K562 (cell line): ENCODE results near the gene GIMAP6. TPM values are rescaled to one million over a fixed set of nuclear protein-coding genes. Genes with fewer than 3 reads are reported as not detected.

Experiments used
- ATAC-seq: fragments of 200-7000 bp; cut with Tn5 transposase; 3 replicates; pipeline ENCODE4 v1.9.1; 2020; ENCODE audit warnings: moderate library complexity
- BruUV-seq: library from RNA; stranded (reverse); fragments of 400-500 nt; replicated peaks from 2 replicates; lab custom pipeline; 2021; lab: Mats Ljungman, UMichigan
- CTCF ChIA-PET: fragments of 300-600 bp; formaldehyde crosslinking; extraction: SDS; loops from one replicate; lab custom pipeline; 2021; ENCODE audit warnings: low intra/inter-chr PET ratio; lab: Yijun Ruan, JAX
- POLR2A ChIA-PET: fragments of 300-600, 350-650 bp; sonication (Branson Sonifier 250); formaldehyde crosslinking; extraction: SDS; loops from one replicate; lab custom pipeline; 2021; ENCODE audit warnings: antibody characterized with exemption, inconsistent platforms; lab: Yijun Ruan, JAX
- DNase-seq, 4 experiments: peaks; one replicate each; pipeline versions ENCODE4 v3.0.0 to v3.0.0-alpha.2; 2011 to 2018; ENCODE audit warnings: low spot score in 3 of 4, mixed read lengths in 3 of 4; ENCODE audit errors: extremely low read depth in 1 of 4
- FAIRE-seq: peaks from 2 replicates; lab custom pipeline; 2011; peaks lifted over from hg19 to GRCh38; lab: Jason Lieb, UNC
- H2AFZ ChIP-seq: 2 replicates; pipeline ENCODE4 v1.6.0; 2011; ENCODE audit warnings: low read depth, low read length, control low read depth, inconsistent platforms
- H3K27ac ChIP-seq: fragments of 200-600 bp; 3 replicates; pipeline ENCODE4 v1.8.0; 2011; ENCODE audit warnings: low read depth, mild to moderate bottlenecking, control low read depth, inconsistent platforms, low read length, moderate library complexity, mixed read lengths; ENCODE audit errors: extremely low read depth
- H3K27me3 ChIP-seq, 2 experiments: fragments of 300-600 bp in 1 of 2; 2 replicates in 1 of 2; 3 replicates in 1 of 2; pipeline versions ENCODE4 v1.6.0 to v1.8.0; 2011; ENCODE audit warnings: inconsistent platforms in 2 of 2, low read length in 2 of 2, mild to moderate bottlenecking in 1 of 2, mixed read lengths in 1 of 2, moderate library complexity in 1 of 2; ENCODE audit not compliant: control insufficient read depth in 2 of 2, insufficient read depth in 2 of 2
- H3K36me3 ChIP-seq: fragments of 300-600 bp; 3 replicates; pipeline ENCODE4 v1.8.0; 2011; ENCODE audit warnings: mild to moderate bottlenecking, low read length, inconsistent platforms; ENCODE audit not compliant: control insufficient read depth, insufficient read depth
- H3K4me1 ChIP-seq, 2 experiments: fragments of 200-600 bp in 1 of 2; replicated peaks in 1 of 2; 2 replicates in 1 of 2; 3 replicates in 1 of 2; pipeline versions ENCODE4 v1.5.1 to v1.8.0; 2011; ENCODE audit warnings: inconsistent platforms in 2 of 2, low read length in 2 of 2, mild to moderate bottlenecking in 1 of 2, mixed read lengths in 1 of 2, moderate library complexity in 1 of 2; ENCODE audit not compliant: control insufficient read depth in 2 of 2, insufficient read depth in 2 of 2
- H3K4me2 ChIP-seq: 2 replicates; pipeline ENCODE4 v1.6.1; 2011; ENCODE audit warnings: low read length, control low read depth, inconsistent platforms, mixed read lengths; ENCODE audit not compliant: insufficient read depth
- H3K4me3 ChIP-seq: fragments of 200-600 bp; sonication (generic), shearing (Covaris generic); 2 replicates; pipeline ENCODE4 v1.5.1; 2016; ENCODE audit warnings: control low read depth, inconsistent platforms
- H3K79me2 ChIP-seq: fragments of 200-600 bp; 3 replicates; pipeline ENCODE4 v1.8.0; 2011; ENCODE audit warnings: low read length, inconsistent platforms; ENCODE audit not compliant: control insufficient read depth, insufficient read depth
- H3K9ac ChIP-seq, 2 experiments: 2 replicates each; pipeline versions ENCODE4 v1.6.0 to v1.6.1; 2011; ENCODE audit warnings: low read depth in 2 of 2, low read length in 2 of 2, control low read depth in 1 of 2, inconsistent platforms in 1 of 2, mild to moderate bottlenecking in 1 of 2, mixed read lengths in 1 of 2; ENCODE audit not compliant: insufficient read depth in 1 of 2
- H3K9me1 ChIP-seq: one replicate; pipeline ENCODE4 v1.6.0; 2011; ENCODE audit warnings: inconsistent platforms, mild to moderate bottlenecking, low read length, moderate library complexity; ENCODE audit not compliant: control insufficient read depth, insufficient read depth
- H3K9me3 ChIP-seq: replicated peaks from 2 replicates; pipeline ENCODE4 v1.5.1; 2011; ENCODE audit warnings: low read depth, low read length, inconsistent platforms; ENCODE audit not compliant: control insufficient read depth, insufficient read depth
- H4K20me1 ChIP-seq: replicated peaks from 2 replicates; pipeline ENCODE4 v1.6.1; 2011; ENCODE audit warnings: low read length, inconsistent platforms, mixed read lengths; ENCODE audit not compliant: control insufficient read depth, insufficient read depth
- MECOM ChIP-seq: fragments of 250-450 bp; sonication (Bioruptor Pico); IDR thresholded peaks from 2 replicates; pipeline ENCODE4 v1.8.0; 2022; ENCODE audit warnings: inconsistent platforms
- OTX1 ChIP-seq: fragments of 450-650 bp; formaldehyde crosslinking; IDR thresholded peaks from 2 replicates; pipeline ENCODE4 v1.4.0; 2022; ENCODE audit warnings: mild to moderate bottlenecking
- WGBS: fragments of 100-300 bp; shearing (Covaris generic); methylation state at CpG from one replicate; pipeline ENCODE4 v1.1.6; 2016; ENCODE audit warnings: low coverage, mixed read lengths; ENCODE audit not compliant: insufficient coverage; ENCODE audit errors: missing lambda C conversion rate; 5-methylcytosine and 5-hydroxymethylcytosine counted together
- in situ Hi-C: fragments of 300-500 bp; cut with MboI; formaldehyde crosslinking; loops from 4 replicates; pipeline ENCODE4 v1.15.0; 2018; ENCODE audit warnings: inconsistent platforms, mixed read lengths
- intact Hi-C: fragments of 100-400 bp; cut with micrococcal nuclease; formaldehyde crosslinking; loops from 2 replicates; pipeline ENCODE4 v1.14.2; 2022
- polyA plus RNA-seq, 8 experiments: library from polyadenylated mRNA; depleted of rRNA in 4 of 8; stranded (reverse) in 5 of 8; unstranded in 3 of 8; fragments of >200 nt; fragmentation: Nextera tagmentation in 2 of 8; fragmentation: Illumina TruSeq in 1 of 8; extraction: Ambion mirVana in 2 of 8; extraction: Trizol in 1 of 8; gene quantifications; 2 replicates each; pipeline versions ENCODE4 v1.2.1 to v1.2.3, GENCODE V29; 2011 to 2014; ENCODE audit warnings: inconsistent platforms in 1 of 8, missing spikeins in 1 of 8
- total RNA-seq, 7 experiments: library from RNA; depleted of rRNA in 6 of 7; stranded (reverse); fragments of >200 nt in 6 of 7; fragmentation: Illumina TruSeq in 2 of 7; extraction: Trizol in 2 of 7; gene quantifications; 2 replicates each; pipeline versions ENCODE4 v1.2.1 to v1.2.3, GENCODE V29; 2011 to 2021; ENCODE audit warnings: low replicate concordance in 1 of 7
- TF ChIP-seq, protein P1 (sequence below): sonication (generic); formaldehyde crosslinking; IDR thresholded peaks from 2 replicates; pipeline ENCODE4 v1.8.1; 2023; ENCODE audit warnings: mild to moderate bottlenecking, missing genetic modification reagents, moderate library complexity
- TF ChIP-seq, protein P2 (sequence below): fragments of 200-800 bp; sonication (Bioruptor generic); IDR thresholded peaks from 2 replicates; pipeline ENCODE4 v1.6.1; 2017; ENCODE audit warnings: missing genetic modification characterization, missing compliant biosample characterization
- TF ChIP-seq, protein P3 (sequence below): fragments of 450-650 bp; formaldehyde crosslinking; conservative IDR thresholded peaks from 2 replicates; pipeline ENCODE4 v1.4.0; 2022; ENCODE audit warnings: mild to moderate bottlenecking, missing genetic modification characterization
- TF ChIP-seq, protein P4 (sequence below): IDR thresholded peaks from 2 replicates; pipeline ENCODE4 v1.6.1; 2011; ENCODE audit warnings: borderline replicate concordance, low read depth, mild to moderate bottlenecking, moderate library complexity, low read length; ENCODE audit not compliant: insufficient read depth, poor library complexity, severe bottlenecking
- TF ChIP-seq, protein P5 (sequence below): fragments of 200-800 bp; sonication (Bioruptor generic); IDR thresholded peaks from 2 replicates; pipeline ENCODE4 v1.6.1; 2016; ENCODE audit warnings: missing genetic modification characterization, missing compliant biosample characterization

The GIMAP6 gene
- total and polyA plus RNA-seq, 9 of the 15 experiments (the other 6 are each of a cell fraction or from before 2014, with no cell fraction given), result 0.04 to 0.45 (median 0.18) TPM

DNA sequence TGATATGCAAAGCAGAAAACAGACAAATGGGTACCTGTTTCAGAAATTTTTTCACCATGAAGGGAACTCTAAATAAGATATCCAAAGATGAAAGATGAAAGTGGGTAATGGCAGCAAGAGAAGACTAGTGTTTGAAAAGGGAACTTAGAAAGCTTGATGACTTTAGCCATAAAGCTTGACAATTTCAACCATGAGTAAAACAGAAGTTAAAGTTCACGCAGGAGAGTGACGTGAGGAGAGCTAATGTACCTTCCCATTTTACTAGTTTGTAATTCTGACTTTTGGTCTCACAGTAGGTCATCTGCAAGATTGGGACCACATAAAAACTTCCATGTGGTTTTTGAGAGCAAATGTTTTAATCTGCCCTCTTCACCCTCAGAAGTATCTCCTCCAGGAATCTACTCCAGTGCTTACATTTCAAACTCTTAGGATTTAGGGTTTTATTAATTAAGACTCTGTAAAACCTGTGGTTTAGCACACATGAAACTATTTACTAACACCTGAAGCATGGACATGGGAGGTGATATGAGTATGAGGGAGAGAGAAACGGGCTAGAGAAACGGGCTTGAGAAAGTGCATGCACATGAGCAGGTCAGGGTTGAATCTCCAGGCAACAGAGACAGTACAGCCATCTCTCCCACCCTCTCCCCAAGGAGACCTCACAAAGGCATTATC, 28.9 kb upstream of the GIMAP6 start (continued):
- TF ChIP-seq, protein P1, sequence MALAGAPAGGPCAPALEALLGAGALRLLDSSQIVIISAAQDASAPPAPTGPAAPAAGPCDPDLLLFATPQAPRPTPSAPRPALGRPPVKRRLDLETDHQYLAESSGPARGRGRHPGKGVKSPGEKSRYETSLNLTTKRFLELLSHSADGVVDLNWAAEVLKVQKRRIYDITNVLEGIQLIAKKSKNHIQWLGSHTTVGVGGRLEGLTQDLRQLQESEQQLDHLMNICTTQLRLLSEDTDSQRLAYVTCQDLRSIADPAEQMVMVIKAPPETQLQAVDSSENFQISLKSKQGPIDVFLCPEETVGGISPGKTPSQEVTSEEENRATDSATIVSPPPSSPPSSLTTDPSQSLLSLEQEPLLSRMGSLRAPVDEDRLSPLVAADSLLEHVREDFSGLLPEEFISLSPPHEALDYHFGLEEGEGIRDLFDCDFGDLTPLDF (CRISPR knock-in tag), result no peak

DNA sequence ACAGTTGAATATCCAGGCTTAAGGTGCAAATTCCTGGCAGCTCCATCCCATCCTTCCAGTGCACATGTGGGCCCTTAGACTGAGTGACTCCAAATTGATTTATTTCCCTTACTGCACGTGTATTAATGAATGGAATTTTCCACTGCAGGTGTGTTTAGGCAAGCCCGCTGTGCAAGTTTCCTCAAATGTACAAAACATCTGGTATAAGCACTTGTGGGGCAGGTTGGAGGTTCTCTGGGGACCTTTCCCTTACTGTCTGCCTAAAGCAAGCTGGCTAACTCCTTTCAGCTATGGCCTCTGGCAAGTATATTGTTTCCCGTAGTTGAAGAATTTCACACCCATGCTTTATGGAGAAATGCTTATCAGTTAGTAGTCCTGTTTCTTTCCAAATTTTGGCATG, 25.3 kb upstream of the GIMAP6 start:
- H3K4me1 ChIP-seq, result no peaks in the 10 kb centered on the region
- H3K4me3 ChIP-seq, result no peak overlapping the region
- ChIA-PET CTCF (no interaction called here), POLR2A (interaction anchor here (0.7 to 1.0 kb wide), 2 partner anchors 8 to 20 kb away, joined by 3 read pairs; no protein-coding TSS in a partner anchor)
- BruUV-seq, result no TSS peak
- WGBS, result 7% methylated on average over 3 of the region's 3 CpGs
- H3K9ac ChIP-seq, result no peak overlapping the region
- in situ Hi-C loops (no loop called here), intact Hi-C loops (no loop called here)
- no peaks in the 10 kb centered on the region for H3K9me1 ChIP-seq
- no peaks in the 10 kb centered on the region for H3K36me3 ChIP-seq
- peaks cover 9 to 18% of the 10 kb centered on the region in 2 experiments; a peak in 4 of 5 replicates for H3K27me3 ChIP-seq
- DNase-seq, result no peak
- H3K27ac ChIP-seq, result no peak overlapping the region
- H3K4me2 ChIP-seq, result no peak overlapping the region
- no peak overlapping the region for H2AFZ ChIP-seq
- no peaks in the 10 kb centered on the region for H3K9me3 ChIP-seq
- no peak for FAIRE-seq
- no peaks in the 10 kb centered on the region for H4K20me1 ChIP-seq
- no peaks in the 10 kb centered on the region for H3K79me2 ChIP-seq
- ATAC-seq, result no peak
- TF ChIP-seq, protein P2, sequence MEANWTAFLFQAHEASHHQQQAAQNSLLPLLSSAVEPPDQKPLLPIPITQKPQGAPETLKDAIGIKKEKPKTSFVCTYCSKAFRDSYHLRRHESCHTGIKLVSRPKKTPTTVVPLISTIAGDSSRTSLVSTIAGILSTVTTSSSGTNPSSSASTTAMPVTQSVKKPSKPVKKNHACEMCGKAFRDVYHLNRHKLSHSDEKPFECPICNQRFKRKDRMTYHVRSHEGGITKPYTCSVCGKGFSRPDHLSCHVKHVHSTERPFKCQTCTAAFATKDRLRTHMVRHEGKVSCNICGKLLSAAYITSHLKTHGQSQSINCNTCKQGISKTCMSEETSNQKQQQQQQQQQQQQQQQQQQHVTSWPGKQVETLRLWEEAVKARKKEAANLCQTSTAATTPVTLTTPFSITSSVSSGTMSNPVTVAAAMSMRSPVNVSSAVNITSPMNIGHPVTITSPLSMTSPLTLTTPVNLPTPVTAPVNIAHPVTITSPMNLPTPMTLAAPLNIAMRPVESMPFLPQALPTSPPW (CRISPR knock-in tag), result no peak
- TF ChIP-seq, protein P3, sequence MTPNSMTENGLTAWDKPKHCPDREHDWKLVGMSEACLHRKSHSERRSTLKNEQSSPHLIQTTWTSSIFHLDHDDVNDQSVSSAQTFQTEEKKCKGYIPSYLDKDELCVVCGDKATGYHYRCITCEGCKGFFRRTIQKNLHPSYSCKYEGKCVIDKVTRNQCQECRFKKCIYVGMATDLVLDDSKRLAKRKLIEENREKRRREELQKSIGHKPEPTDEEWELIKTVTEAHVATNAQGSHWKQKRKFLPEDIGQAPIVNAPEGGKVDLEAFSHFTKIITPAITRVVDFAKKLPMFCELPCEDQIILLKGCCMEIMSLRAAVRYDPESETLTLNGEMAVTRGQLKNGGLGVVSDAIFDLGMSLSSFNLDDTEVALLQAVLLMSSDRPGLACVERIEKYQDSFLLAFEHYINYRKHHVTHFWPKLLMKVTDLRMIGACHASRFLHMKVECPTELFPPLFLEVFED (CRISPR knock-in tag), result no peak
- no peak for TF ChIP-seq MECOM (CRISPR knock-in tag)
- TF ChIP-seq, protein P4, sequence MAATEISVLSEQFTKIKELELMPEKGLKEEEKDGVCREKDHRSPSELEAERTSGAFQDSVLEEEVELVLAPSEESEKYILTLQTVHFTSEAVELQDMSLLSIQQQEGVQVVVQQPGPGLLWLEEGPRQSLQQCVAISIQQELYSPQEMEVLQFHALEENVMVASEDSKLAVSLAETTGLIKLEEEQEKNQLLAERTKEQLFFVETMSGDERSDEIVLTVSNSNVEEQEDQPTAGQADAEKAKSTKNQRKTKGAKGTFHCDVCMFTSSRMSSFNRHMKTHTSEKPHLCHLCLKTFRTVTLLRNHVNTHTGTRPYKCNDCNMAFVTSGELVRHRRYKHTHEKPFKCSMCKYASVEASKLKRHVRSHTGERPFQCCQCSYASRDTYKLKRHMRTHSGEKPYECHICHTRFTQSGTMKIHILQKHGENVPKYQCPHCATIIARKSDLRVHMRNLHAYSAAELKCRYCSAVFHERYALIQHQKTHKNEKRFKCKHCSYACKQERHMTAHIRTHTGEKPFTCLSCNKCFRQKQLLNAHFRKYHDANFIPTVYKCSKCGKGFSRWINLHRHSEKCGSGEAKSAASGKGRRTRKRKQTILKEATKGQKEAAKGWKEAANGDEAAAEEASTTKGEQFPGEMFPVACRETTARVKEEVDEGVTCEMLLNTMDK, result no peak
- TF ChIP-seq OTX1 (CRISPR knock-in tag), result no peak
- TF ChIP-seq, protein P5, sequence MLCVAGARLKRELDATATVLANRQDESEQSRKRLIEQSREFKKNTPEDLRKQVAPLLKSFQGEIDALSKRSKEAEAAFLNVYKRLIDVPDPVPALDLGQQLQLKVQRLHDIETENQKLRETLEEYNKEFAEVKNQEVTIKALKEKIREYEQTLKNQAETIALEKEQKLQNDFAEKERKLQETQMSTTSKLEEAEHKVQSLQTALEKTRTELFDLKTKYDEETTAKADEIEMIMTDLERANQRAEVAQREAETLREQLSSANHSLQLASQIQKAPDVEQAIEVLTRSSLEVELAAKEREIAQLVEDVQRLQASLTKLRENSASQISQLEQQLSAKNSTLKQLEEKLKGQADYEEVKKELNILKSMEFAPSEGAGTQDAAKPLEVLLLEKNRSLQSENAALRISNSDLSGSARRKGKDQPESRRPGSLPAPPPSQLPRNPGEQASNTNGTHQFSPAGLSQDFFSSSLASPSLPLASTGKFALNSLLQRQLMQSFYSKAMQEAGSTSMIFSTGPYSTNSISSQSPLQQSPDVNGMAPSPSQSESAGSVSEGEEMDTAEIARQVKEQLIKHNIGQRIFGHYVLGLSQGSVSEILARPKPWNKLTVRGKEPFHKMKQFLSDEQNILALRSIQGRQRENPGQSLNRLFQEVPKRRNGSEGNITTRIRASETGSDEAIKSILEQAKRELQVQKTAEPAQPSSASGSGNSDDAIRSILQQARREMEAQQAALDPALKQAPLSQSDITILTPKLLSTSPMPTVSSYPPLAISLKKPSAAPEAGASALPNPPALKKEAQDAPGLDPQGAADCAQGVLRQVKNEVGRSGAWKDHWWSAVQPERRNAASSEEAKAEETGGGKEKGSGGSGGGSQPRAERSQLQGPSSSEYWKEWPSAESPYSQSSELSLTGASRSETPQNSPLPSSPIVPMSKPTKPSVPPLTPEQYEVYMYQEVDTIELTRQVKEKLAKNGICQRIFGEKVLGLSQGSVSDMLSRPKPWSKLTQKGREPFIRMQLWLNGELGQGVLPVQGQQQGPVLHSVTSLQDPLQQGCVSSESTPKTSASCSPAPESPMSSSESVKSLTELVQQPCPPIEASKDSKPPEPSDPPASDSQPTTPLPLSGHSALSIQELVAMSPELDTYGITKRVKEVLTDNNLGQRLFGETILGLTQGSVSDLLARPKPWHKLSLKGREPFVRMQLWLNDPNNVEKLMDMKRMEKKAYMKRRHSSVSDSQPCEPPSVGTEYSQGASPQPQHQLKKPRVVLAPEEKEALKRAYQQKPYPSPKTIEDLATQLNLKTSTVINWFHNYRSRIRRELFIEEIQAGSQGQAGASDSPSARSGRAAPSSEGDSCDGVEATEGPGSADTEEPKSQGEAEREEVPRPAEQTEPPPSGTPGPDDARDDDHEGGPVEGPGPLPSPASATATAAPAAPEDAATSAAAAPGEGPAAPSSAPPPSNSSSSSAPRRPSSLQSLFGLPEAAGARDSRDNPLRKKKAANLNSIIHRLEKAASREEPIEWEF, result no peak
